ENCODE measurements around the gene TBC1D22A.
"Not testable (repeated sequence)": the region's sequence is repeated elsewhere in the genome, so short reads cannot be mapped to it uniquely, and the experiment has no call there.

The TBC1D22A gene

GRCh38 chr22:46815559-46815895, 53.1 kb downstream of the TBC1D22A start:
- no peak for DNase-seq

- DNase-seq = no peak
Observed at GRCh38 chr22:46815896-46816731, 53.7 kb downstream of the TBC1D22A start.

GRCh38 chr22:46817390-46817789, 54.9 kb downstream of the TBC1D22A start:
- not testable (repeated sequence) for DNase-seq

- DNase-seq = no peak
Observed at GRCh38 chr22:46823248-46823647, 60.8 kb downstream of the TBC1D22A start.

- no peak for DNase-seq
Observed at GRCh38 chr22:46823654-46824053, 61.2 kb downstream of the TBC1D22A start.

- no peak for DNase-seq
Observed at GRCh38 chr22:46824344-46824909, 62.0 kb downstream of the TBC1D22A start.

- no peak for DNase-seq
Observed at GRCh38 chr22:46824980-46825544, 62.6 kb downstream of the TBC1D22A start.

GRCh38 chr22:46826438-46827135, 64.1 kb downstream of the TBC1D22A start:
- no peak for DNase-seq

GRCh38 chr22:46827136-46827780, 64.8 kb downstream of the TBC1D22A start:
- no peak for DNase-seq

GRCh38 chr22:46827781-46828180, 65.3 kb downstream of the TBC1D22A start:
- no peak for DNase-seq

- DNase-seq = no peak
Observed at GRCh38 chr22:46828323-46828900, 66.0 kb downstream of the TBC1D22A start.

GRCh38 chr22:46829117-46829891, 66.9 kb downstream of the TBC1D22A start:
- DNase-seq = no peak

GRCh38 chr22:46829941-46830715, 67.7 kb downstream of the TBC1D22A start:
- DNase-seq = no peak

- no peak for DNase-seq
Observed at GRCh38 chr22:46830841-46831240, 68.4 kb downstream of the TBC1D22A start.

- no peak for DNase-seq
Observed at GRCh38 chr22:46833228-46833627, 70.8 kb downstream of the TBC1D22A start.

GRCh38 chr22:46834021-46834737, 71.7 kb downstream of the TBC1D22A start:
- no peak for DNase-seq

GRCh38 chr22:46835288-46835687, 72.8 kb downstream of the TBC1D22A start:
- DNase-seq = no peak

GRCh38 chr22:46835693-46836092, 73.2 kb downstream of the TBC1D22A start:
- DNase-seq = no peak

- no peak for DNase-seq
Observed at GRCh38 chr22:46841522-46841921, 79.1 kb downstream of the TBC1D22A start.

GRCh38 chr22:46842606-46843005, 80.2 kb downstream of the TBC1D22A start:
- DNase-seq = no peak
